DOHH2 (cell line): ENCODE measurements around the gene KDM5A.

Experiments
- H3F3A ChIP-seq: fragments of 200-600 bp; sonication (generic), shearing (Covaris generic); 2 replicates; pipeline ENCODE4 v1.6.0; 2016; ENCODE audit warnings: antibody characterized with exemption, mild to moderate bottlenecking; ENCODE audit not compliant: control insufficient read depth, insufficient read depth
- H3K27ac ChIP-seq: fragments of 200-600 bp; sonication (generic); 2 replicates; pipeline ENCODE4 v1.5.1; 2014; ENCODE audit warnings: low read depth, mild to moderate bottlenecking, low read length, moderate library complexity
- H3K27me3 ChIP-seq: fragments of 200-600 bp; sonication (generic); 2 replicates; pipeline ENCODE4 v1.6.1; 2014; ENCODE audit warnings: mild to moderate bottlenecking, low read length, mixed read lengths; ENCODE audit not compliant: control insufficient read depth
- H3K36me3 ChIP-seq: fragments of 200-600 bp; sonication (generic); 2 replicates; pipeline ENCODE4 v1.6.1; 2014; ENCODE audit warnings: mild to moderate bottlenecking, low read length, moderate library complexity, mixed read lengths; ENCODE audit not compliant: control insufficient read depth
- H3K4me1 ChIP-seq: fragments of 200-600 bp; sonication (generic); 2 replicates; pipeline ENCODE4 v1.6.1; 2014; ENCODE audit warnings: mild to moderate bottlenecking, low read length, mixed read lengths; ENCODE audit not compliant: control insufficient read depth
- H3K4me2 ChIP-seq: fragments of 200-600 bp; sonication (generic); 2 replicates; pipeline ENCODE4 v1.6.0; 2014; ENCODE audit warnings: mild to moderate bottlenecking, low read length, moderate library complexity
- H3K4me3 ChIP-seq: fragments of 200-600 bp; sonication (generic); 2 replicates; pipeline ENCODE4 v1.5.1; 2014; ENCODE audit warnings: mild to moderate bottlenecking, low read length, mixed read lengths
- H3K79me2 ChIP-seq: fragments of 200-600 bp; sonication (generic); 2 replicates; pipeline ENCODE4 v1.6.1; 2014; ENCODE audit warnings: mild to moderate bottlenecking, low read length, mixed read lengths; ENCODE audit not compliant: control insufficient read depth
- H3K9me2 ChIP-seq: fragments of 200-600 bp; sonication (generic); replicated peaks from 2 replicates; pipeline ENCODE4 v1.6.1; 2014; ENCODE audit warnings: mild to moderate bottlenecking, low read length, mixed read lengths; ENCODE audit not compliant: control insufficient read depth
- H3K9me3 ChIP-seq: fragments of 200-600 bp; sonication (generic); 2 replicates; pipeline ENCODE4 v1.6.1; 2014; ENCODE audit warnings: antibody characterized with exemption, low read length, mixed read lengths; ENCODE audit not compliant: control insufficient read depth, insufficient read depth
- H4K20me1 ChIP-seq: fragments of 200-600 bp; sonication (generic); 2 replicates; pipeline ENCODE4 v1.6.0; 2014; ENCODE audit warnings: low read depth, mild to moderate bottlenecking, antibody characterized with exemption, low read length, moderate library complexity; ENCODE audit not compliant: control insufficient read depth, insufficient read depth
- EZH2phosphoT487 ChIP-seq: fragments of 200-600 bp; sonication (generic); IDR thresholded peaks from 2 replicates; pipeline ENCODE4 v1.6.1; 2017; ENCODE audit warnings: borderline replicate concordance, mild to moderate bottlenecking, antibody characterized with exemption, low read length, moderate library complexity, mixed read lengths
- TF ChIP-seq, protein P1 (sequence below): fragments of 200-600 bp; sonication (generic); IDR thresholded peaks from one replicate; pipeline ENCODE4 v1.5.1; 2014; ENCODE audit warnings: antibody characterized with exemption, mild to moderate bottlenecking, low read depth, low read length; ENCODE audit not compliant: poor library complexity, severe bottlenecking

KDM5A gene

DNA sequence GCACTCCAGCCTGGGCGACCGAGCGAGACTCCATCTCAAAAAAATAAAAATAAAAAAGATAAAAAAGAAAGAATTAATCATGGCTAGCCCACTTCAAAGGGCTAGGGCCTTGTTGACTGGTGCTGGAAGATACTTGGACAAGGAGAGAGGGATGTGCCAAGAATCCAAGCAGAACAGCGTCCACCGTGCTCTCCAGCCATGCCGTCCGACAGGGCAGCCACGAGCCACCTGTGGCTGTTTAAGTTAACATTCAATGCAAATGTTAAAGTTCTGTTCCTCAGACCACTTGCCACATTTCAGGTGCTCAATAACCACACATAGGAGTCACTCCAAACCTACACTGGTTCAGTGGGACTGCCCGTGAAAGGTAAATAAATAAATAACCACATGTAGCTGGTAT is 147.9 kb downstream of the KDM5A start:
- no peaks in the 10 kb centered on the region for H3F3A ChIP-seq
- no peaks in the 10 kb centered on the region for H4K20me1 ChIP-seq
- TF ChIP-seq, protein P1, sequence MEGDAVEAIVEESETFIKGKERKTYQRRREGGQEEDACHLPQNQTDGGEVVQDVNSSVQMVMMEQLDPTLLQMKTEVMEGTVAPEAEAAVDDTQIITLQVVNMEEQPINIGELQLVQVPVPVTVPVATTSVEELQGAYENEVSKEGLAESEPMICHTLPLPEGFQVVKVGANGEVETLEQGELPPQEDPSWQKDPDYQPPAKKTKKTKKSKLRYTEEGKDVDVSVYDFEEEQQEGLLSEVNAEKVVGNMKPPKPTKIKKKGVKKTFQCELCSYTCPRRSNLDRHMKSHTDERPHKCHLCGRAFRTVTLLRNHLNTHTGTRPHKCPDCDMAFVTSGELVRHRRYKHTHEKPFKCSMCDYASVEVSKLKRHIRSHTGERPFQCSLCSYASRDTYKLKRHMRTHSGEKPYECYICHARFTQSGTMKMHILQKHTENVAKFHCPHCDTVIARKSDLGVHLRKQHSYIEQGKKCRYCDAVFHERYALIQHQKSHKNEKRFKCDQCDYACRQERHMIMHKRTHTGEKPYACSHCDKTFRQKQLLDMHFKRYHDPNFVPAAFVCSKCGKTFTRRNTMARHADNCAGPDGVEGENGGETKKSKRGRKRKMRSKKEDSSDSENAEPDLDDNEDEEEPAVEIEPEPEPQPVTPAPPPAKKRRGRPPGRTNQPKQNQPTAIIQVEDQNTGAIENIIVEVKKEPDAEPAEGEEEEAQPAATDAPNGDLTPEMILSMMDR: no peak
- TF ChIP-seq EZH2phosphoT487: no peak
- no peaks in the 10 kb centered on the region for H3K27me3 ChIP-seq
- no peak overlapping the region for H3K27ac ChIP-seq
- no peaks in the 10 kb centered on the region for H3K4me1 ChIP-seq
- no peaks in the 10 kb centered on the region for H3K79me2 ChIP-seq
- H3K9me2 ChIP-seq: no peaks in the 10 kb centered on the region
- H3K4me2 ChIP-seq: no peak overlapping the region
- no peak overlapping the region for H3K4me3 ChIP-seq
- H3K36me3 ChIP-seq: no peaks in the 10 kb centered on the region
- peaks cover 12% of the 10 kb centered on the region; the same call in 1 of the 2 replicates for H3K9me3 ChIP-seq

DNA sequence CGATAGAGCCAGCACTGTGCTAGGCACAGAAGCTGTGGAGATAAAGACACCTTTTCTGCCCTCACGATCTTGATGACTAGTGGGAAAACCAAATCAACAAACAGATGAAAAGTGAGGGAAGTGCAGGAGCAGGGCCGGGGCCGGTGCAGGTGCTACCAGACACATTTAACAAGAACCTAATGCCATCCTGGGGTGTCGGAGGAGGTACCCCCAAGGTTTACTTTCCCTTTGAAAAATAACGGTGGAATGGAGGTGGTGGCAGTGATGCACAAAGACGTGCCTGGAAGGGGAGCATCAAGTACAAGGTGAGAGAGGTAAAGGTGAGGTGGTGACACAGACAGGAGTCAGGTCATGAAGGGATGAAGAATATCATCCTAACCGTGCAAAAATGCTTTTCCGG is 148.6 kb downstream of the KDM5A start:
- H3K9me2 ChIP-seq: no peaks in the 10 kb centered on the region
- no peak overlapping the region for H3K4me2 ChIP-seq
- TF ChIP-seq, protein P1: no peak
- no peak for TF ChIP-seq EZH2phosphoT487
- peaks cover 12% of the 10 kb centered on the region; the same call in 1 of the 2 replicates for H3K9me3 ChIP-seq
- no peaks in the 10 kb centered on the region for H3K27me3 ChIP-seq
- no peaks in the 10 kb centered on the region for H3K36me3 ChIP-seq
- H3K27ac ChIP-seq: no peak overlapping the region
- no peak overlapping the region for H3K4me3 ChIP-seq
- no peaks in the 10 kb centered on the region for H3K79me2 ChIP-seq
- no peaks in the 10 kb centered on the region for H4K20me1 ChIP-seq
- no peaks in the 10 kb centered on the region for H3F3A ChIP-seq
- H3K4me1 ChIP-seq: no peaks in the 10 kb centered on the region

DNA sequence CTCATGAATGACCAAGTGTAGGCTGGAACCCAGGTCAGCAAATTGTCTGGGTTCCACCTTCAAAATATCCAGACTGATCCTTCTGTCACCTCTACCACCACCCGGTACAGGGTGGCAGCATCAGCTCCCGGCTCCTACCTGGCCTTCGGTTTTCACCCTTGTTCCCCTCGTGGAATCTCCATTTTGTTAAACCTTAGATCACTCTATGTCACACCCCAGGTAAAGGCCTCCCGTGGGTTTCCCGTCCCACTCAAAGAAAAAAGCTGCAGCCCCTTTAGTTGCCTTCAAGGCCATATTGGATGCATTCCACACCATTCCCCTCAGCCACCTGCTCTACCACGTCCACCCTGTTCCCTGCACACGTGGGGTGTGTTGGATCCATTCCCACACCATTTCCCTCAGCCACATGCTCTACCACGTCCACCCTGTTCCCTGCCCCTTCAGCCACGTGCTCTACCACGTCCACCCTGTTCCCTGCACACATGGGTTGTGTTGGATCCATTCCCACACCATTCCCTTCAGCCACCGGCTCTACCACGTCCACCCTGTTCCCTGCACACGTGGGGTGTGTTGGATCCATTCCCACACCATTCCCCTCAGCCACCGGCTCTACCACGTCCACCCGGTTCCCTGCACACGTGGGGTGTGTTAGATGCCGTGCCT is 150.3 kb downstream of the KDM5A start:
- no peak overlapping the region for H3K27ac ChIP-seq
- no peak overlapping the region for H3K4me3 ChIP-seq
- TF ChIP-seq EZH2phosphoT487: no peak
- no peaks in the 10 kb centered on the region for H3K36me3 ChIP-seq
- no peaks in the 10 kb centered on the region for H3F3A ChIP-seq
- H3K4me2 ChIP-seq: no peak overlapping the region
- no peaks in the 10 kb centered on the region for H3K9me2 ChIP-seq
- H3K4me1 ChIP-seq: no peaks in the 10 kb centered on the region
- no peaks in the 10 kb centered on the region for H3K79me2 ChIP-seq
- no peaks in the 10 kb centered on the region for H3K27me3 ChIP-seq
- H3K9me3 ChIP-seq: peaks cover 16% of the 10 kb centered on the region; the same call in 1 of the 2 replicates
- H4K20me1 ChIP-seq: no peaks in the 10 kb centered on the region

DNA sequence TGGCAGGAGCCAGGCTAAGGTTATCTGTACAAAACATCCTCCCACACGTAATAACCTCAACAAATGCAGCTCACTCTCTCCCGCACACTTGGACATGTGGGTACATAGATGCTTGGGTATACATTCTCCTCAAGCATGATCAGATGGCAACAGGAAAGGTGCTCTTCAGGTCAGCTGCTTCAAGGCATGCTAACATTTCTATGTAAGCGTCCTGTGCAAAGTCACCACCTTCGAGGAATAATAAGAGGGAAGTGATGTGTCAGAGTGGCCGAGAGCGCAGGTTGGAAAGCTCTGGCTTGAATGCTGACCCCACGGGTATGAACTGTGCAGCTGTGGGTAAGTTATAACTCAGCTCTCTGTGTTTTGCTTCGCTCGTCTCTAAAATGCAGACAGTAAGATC is 151.0 kb downstream of the KDM5A start:
- Histone ChIP-seq H3K9me2 (no peaks in the 10 kb centered on the region), H3K79me2 (no peaks in the 10 kb centered on the region), H3K27me3 (no peaks in the 10 kb centered on the region), H3K9me3 (peaks cover 16% of the 10 kb centered on the region; the same call in 1 of the 2 replicates), H3F3A (no peaks in the 10 kb centered on the region), H3K27ac (no peak overlapping the region), H3K4me2 (no peak overlapping the region), H3K4me1 (no peaks in the 10 kb centered on the region), H3K36me3 (no peaks in the 10 kb centered on the region), H4K20me1 (no peaks in the 10 kb centered on the region), H3K4me3 (no peak overlapping the region)
- TF ChIP-seq EZH2phosphoT487: no peak
- TF ChIP-seq, protein P1: no peak
